Measurements from ENCODE around the gene INSM2. TPM values are rescaled to one million over a fixed set of nuclear protein-coding genes. Genes with fewer than 3 reads are reported as not detected.

The INSM2 gene
- total RNA-seq, 1 donor from 2014 or later = not detected

GRCh38 chr14:35519986-35520385 lies 14.0 kb upstream of the INSM2 start:
- Histone ChIP-seq H3K4me3 (ENCODE audit: low read depth, low read length) (no peak overlapping the region), H3K27me3 (ENCODE audit: control insufficient read depth, insufficient read depth, low read length) (no peaks in the 10 kb centered on the region), H3K36me3 (ENCODE audit: control insufficient read depth, insufficient read depth, low read length) (no peaks in the 10 kb centered on the region)
- DNase-seq (ENCODE audit: low read depth) = no peak
- TF ChIP-seq, protein P1, sequence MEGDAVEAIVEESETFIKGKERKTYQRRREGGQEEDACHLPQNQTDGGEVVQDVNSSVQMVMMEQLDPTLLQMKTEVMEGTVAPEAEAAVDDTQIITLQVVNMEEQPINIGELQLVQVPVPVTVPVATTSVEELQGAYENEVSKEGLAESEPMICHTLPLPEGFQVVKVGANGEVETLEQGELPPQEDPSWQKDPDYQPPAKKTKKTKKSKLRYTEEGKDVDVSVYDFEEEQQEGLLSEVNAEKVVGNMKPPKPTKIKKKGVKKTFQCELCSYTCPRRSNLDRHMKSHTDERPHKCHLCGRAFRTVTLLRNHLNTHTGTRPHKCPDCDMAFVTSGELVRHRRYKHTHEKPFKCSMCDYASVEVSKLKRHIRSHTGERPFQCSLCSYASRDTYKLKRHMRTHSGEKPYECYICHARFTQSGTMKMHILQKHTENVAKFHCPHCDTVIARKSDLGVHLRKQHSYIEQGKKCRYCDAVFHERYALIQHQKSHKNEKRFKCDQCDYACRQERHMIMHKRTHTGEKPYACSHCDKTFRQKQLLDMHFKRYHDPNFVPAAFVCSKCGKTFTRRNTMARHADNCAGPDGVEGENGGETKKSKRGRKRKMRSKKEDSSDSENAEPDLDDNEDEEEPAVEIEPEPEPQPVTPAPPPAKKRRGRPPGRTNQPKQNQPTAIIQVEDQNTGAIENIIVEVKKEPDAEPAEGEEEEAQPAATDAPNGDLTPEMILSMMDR (IDR thresholded peaks at IDR 0.05; ENCODE audit: insufficient read depth, low read length, poor library complexity, severe bottlenecking) = no peak

DNA sequence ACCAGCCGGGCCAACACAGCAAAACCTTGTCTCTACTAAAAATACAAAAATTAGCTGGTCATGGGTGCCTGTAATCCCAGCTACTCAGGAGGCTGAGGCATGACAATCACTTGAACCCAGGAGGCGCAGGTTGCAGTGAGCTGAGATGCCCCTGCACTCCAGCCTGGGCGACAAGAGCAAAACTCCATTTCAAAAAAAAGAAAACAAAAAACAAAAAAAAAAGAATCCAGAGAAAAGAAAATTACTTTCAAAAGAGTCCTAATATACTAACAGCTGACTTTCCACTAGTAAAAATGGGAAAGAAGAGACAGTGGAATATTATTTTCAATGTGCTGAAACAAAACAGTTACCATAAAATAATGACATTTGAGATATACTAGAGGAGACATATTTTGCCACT lies 8.3 kb upstream of the INSM2 start:
- DNase-seq (ENCODE audit: low read depth) = no peak
- H3K4me3 ChIP-seq (ENCODE audit: low read depth, low read length) = no peak overlapping the region
- no peaks in the 10 kb centered on the region for H3K36me3 ChIP-seq (ENCODE audit: control insufficient read depth, insufficient read depth, low read length)
- TF ChIP-seq, protein P1 (IDR thresholded peaks at IDR 0.05; ENCODE audit: insufficient read depth, low read length, poor library complexity, severe bottlenecking) = no peak
- H3K27me3 ChIP-seq (ENCODE audit: control insufficient read depth, insufficient read depth, low read length) = no peaks in the 10 kb centered on the region

DNA sequence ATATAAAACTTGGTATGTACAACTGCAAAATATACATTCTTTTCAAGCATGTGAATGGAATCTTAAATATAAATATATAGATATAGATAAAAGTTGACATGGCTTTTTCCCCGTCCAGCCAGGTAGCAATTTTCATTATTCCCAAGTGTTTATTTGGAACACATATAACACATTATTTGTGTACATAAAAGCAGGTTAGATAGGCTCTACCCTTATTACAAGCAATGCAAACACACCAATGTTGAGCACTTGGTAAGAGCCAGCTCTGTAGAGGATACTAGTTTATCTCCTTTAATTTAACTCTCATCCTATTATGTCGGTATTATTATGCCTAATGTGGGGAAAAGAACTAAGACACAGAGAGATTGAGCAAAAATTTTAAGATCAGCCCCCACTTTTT lies 7.0 kb upstream of the INSM2 start:
- Histone ChIP-seq H3K4me3 (ENCODE audit: low read depth, low read length) (no peak overlapping the region), H3K36me3 (ENCODE audit: control insufficient read depth, insufficient read depth, low read length) (no peaks in the 10 kb centered on the region), H3K27me3 (ENCODE audit: control insufficient read depth, insufficient read depth, low read length) (no peaks in the 10 kb centered on the region)
- DNase-seq (ENCODE audit: low read depth) = no peak
- TF ChIP-seq, protein P1 (IDR thresholded peaks at IDR 0.05; ENCODE audit: insufficient read depth, low read length, poor library complexity, severe bottlenecking) = no peak

GRCh38 chr14:35531960-35532747 lies 1.8 kb upstream of the INSM2 start:
- no peak overlapping the region for H3K4me3 ChIP-seq (ENCODE audit: low read depth, low read length)
- no peaks in the 10 kb centered on the region for H3K36me3 ChIP-seq (ENCODE audit: control insufficient read depth, insufficient read depth, low read length)
- TF ChIP-seq, protein P1 (IDR thresholded peaks at IDR 0.05; ENCODE audit: insufficient read depth, low read length, poor library complexity, severe bottlenecking) = no peak
- H3K27me3 ChIP-seq (ENCODE audit: control insufficient read depth, insufficient read depth, low read length) = peaks cover 37% of the 10 kb centered on the region
- DNase-seq (ENCODE audit: low read depth) = no peak

- Histone ChIP-seq H3K4me3 (ENCODE audit: low read depth, low read length) (peak overlapping the region; percentile 50), H3K27me3 (ENCODE audit: control insufficient read depth, insufficient read depth, low read length) (peaks cover 37% of the 10 kb centered on the region), H3K36me3 (ENCODE audit: control insufficient read depth, insufficient read depth, low read length) (no peaks in the 10 kb centered on the region)
- TF ChIP-seq, protein P1 (IDR thresholded peaks at IDR 0.05; ENCODE audit: insufficient read depth, low read length, poor library complexity, severe bottlenecking) = no peak
- DNase-seq (ENCODE audit: low read depth) = no peak
Observed at GRCh38 chr14:35532783-35533356, 1.1 kb upstream of the INSM2 start.
